GM04503 (cell line): ENCODE measurements around the gene PEX7.
"Not testable (repeated sequence)": the region's sequence is repeated elsewhere in the genome, so short reads cannot be mapped to it uniquely, and the experiment has no call there.

ENCODE experiments used
- DNase-seq: peaks from one replicate; pipeline ENCODE4 v3.0.0-alpha.2; 2012; ENCODE audit warnings: low read depth

PEX7 gene

DNA sequence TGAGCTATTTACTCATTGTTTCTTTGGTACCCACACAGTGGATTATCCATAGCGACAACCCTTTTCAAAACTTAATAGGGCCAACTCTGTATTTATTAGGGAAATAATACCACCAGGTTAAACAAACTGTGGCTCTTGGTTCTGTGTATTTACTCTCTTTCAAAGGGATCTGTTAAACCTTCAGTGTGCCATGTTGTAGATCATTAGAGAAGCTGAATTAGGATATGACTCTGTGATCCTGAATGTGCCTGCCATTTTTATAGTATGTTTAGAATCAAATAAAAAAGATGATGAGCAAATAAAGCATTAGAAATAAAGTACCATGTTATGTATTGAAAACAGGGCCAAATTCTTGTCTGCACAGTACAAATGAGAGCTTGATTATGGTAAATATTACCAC lies 74.7 kb downstream of the PEX7 start:
- no peak for DNase-seq

DNA sequence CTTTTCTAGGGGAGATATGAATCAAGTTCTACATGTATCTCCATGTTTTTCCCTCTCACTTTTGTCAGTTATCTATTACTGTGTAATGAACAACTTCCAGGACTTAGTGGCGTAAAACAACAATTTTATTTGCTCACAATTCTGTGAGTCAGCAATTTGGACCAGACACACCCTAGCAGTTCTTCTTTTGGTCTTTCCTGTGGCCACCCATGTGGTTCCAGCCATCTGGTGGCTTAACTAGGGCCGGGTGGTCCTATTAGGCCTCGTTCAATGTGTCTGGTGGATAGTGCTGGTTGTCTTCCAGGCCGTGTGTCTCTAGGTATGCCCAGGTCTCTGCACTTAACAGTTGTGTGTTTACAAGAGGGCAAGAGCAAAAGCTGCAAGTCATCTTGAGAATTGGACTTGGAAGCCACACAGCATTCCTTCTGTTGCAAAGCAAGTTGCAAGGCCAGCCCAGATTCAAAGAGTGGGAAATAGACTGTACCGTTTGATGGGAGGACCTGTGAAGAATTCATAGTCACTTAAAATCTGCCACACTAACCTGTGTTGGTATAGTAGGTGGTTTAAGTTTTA lies 78.9 kb downstream of the PEX7 start:
- DNase-seq, result no peak

DNA sequence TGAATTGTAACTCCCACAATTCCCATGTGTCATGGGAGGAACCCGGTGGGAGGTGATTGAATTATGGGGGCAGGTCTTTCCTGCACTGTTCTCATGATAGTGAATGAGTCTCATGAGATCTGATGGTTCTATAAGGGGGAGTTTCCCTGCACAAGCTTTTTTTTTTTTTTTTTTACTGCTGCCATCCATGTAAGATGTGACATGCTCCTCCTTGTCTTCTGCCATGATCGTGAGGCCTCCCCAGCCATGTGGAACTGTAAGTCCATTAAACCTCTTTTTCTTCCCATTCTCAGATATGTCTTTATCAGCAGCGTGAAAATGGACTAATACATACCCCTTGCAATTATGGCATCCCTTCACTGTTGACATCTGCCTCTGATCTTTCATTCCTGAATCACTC lies 82.1 kb downstream of the PEX7 start:
- DNase-seq, result not testable (repeated sequence)

DNA sequence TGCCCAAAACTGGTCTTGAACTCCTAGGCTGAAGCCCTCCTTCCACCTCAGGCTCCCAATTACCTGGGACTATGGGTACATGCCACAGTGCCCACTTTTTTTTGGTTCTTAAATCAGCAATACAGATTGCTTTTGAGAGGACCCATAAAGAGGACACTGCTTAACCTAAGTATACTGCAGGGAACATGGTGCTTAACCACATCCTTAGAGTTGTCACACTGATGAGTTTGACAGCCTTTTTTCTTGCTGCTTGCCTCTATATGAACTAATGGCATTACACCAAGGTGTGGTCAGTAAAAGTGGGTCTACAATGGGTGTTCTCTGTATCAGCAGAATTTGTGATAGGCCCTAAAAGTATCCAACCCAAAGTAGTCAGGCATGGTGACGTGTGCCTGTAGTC lies 92.6 kb downstream of the PEX7 start:
- no peak for DNase-seq

DNA sequence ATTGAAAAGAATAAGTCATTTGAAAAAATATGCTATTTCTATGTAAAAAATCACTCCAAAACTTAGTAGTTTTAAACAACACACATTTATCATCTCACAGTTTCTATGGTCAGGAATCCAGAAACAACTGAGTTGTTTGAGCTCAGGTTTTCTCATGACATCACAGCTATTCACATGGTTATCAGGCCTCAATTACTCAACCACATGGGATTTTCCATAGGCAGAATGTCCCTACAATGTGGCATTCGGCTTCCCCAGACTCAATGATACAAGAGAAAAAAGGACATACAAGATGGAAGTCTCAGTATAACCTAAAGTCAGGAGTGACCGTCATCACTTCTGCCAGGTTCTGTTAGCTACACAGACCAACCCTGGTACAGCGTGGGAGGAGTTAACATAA lies 96.3 kb downstream of the PEX7 start:
- no peak for DNase-seq

DNA sequence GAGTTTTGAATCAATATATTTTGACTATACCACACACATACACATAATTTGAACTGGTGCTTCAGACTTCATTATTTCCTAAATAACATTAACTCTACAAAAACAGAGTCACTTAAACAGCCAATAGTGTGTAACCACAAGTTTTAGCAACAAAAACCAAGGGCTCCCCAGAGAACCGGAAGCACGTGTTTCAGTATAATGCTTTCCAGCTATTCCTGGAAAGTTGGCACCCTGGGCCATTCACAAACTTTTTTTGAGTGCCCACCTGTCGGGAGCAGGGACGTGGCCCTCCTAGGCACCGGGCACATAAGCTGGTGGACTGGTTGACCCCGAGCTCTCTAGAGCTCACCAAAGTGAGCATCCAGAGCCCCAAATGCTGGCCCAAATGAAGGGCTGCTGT lies 97.8 kb downstream of the PEX7 start:
- no peak for DNase-seq

DNA sequence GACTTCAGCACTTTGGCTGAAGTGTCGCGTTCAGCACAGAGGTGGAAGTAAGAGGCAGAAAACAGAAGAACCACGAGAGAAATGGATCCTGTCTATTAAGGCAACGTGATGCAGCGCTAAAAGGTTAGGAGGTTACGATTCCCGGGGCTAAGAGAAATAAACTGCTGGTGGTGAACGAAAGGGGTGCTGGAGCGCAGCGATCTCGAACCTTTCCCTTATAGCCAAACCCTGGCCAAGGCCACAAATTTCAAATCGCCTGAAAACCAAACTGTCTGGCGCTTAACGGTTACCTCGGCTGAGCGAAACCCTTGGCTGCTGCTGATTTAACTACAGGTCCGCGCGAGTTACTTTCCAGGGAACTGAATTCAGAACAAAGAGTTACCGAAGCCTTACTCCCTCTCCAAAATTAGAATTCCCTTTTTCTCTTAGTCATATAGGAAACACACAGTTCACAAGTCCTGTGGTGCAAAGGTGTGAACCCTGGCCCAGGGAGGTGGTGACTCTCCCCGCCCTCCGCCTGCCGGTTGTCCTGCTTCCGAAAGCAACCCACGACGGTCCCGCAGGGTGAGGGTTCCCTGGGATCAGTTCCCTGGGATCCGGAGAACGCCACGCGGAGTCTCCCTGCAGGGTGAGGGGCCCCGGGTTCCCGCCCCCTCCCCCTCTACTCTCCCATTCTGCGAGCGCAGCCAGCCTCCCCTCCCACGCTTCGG lies 98.4 kb downstream of the PEX7 start:
- DNase-seq, result no peak

DNA sequence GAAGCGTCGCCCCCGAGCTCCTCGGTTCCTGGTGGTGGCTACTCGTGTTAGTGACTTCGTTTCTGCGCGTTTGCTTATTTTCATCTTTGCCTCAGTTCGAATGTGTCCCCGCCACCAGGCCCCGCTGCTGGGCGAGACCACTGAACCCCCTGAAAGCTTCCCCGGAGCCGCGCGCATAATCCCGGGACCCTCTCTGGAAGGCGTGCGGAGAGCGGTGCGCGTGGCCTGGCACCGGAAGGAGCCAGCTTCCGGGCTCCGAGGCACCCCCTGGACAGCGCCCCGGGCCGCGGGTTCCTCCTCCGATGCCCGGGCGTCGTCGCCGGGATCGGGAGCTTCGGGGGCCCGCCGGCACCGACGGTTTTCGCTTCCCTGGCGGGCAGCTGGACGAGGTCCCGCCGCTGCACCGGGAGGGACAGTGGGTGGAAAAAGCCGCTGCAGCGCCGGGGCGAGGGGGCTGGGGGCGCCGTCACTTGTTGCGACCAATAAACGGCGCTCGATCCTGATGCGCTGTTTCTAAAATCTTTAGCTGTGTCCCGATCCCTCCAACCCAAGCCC lies 99.1 kb downstream of the PEX7 start:
- DNase-seq, result no peak

DNA sequence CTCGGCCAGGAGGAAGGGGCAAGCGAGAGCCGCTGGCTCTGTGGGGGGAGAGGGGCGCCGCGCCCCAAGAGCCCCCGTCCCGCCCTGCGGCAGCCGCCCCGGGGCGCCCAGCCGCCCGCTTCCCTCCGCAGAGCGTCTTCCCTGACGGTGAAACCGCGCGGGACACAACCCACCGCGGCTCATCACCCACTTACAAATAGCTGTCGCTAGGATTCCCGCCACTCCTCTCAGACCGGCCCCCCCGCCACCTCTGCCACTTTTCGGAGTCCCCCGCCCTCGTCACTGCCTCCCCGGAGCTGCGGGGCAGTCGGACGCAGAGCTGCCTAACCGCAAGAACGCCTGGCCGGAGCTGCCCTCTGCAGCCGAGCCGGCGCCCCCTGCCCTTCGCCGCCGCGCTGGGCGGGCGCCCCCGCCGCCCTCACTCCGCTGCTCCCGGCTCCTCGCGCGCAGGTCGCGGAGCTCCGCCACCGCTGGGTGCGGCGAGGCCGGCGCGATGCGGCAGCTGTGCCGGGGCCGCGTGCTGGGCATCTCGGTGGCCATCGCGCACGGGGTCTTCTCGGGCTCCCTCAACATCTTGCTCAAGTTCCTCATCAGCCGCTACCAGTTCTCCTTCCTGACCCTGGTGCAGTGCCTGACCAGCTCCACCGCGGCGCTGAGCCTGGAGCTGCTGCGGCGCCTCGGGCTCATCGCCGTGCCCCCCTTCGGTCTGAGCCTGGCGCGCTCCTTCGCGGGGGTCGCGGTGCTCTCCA lies 99.7 kb downstream of the PEX7 start, which contains the start of gene SLC35D3:
Gene SLC35D3, plus strand, starts transcription at position 366 of the 749 bp plus-strand sequence. Its CDS starts 128 bp downstream, at position 494.
- DNase-seq, result no peak

DNA sequence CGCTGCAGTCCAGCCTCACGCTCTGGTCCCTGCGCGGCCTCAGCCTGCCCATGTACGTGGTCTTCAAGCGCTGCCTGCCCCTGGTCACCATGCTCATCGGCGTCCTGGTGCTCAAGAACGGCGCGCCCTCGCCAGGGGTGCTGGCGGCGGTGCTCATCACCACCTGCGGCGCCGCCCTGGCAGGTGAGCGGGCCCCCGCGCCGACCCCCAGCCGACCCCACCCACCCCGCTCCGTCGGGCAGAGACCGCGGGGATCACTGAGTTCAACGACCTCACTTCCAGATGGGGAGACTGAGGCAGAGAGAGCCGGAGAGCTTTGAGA lies 100.3 kb downstream of the PEX7 start:
- no peak for DNase-seq

DNA sequence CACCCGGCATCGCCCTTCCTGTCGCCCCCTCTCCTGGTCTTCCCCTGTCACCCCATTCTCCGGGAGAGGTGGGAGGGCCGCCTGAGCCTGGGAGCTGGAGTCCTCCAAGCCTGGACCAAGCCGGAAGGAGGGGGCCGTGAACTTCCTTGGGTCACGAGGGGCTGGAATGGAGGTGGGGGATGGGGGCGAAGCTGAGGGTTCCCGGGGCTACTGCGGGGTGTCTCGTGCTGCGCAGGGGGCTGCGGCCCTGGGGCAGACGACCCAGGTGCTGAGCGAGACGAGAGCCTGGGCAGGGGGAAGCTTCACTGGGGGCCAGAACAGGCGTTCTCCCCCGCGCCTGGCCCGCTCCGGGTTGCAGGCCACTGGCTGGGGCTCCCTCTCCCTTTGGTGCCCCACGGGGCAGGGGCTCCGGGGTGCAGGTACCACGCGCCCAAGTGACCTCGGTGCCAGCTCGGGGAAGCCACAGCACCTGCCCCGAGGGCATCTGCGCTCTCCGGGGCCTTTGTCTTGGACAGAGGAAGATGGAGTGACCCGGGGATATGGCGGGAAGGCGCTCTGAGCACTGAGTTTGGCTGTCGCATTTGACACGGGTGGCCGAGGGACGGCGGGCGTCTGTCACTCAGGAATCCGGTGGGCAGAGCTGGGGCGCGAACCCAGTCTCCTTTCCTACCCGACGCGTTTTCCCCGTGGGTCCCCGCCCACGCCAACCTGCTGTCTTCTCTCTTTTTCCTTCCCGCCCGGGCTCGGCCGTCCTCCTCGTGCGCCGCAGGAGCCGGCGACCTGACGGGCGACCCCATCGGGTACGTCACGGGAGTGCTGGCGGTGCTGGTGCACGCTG lies 100.9 kb downstream of the PEX7 start:
- DNase-seq, result no peak

DNA sequence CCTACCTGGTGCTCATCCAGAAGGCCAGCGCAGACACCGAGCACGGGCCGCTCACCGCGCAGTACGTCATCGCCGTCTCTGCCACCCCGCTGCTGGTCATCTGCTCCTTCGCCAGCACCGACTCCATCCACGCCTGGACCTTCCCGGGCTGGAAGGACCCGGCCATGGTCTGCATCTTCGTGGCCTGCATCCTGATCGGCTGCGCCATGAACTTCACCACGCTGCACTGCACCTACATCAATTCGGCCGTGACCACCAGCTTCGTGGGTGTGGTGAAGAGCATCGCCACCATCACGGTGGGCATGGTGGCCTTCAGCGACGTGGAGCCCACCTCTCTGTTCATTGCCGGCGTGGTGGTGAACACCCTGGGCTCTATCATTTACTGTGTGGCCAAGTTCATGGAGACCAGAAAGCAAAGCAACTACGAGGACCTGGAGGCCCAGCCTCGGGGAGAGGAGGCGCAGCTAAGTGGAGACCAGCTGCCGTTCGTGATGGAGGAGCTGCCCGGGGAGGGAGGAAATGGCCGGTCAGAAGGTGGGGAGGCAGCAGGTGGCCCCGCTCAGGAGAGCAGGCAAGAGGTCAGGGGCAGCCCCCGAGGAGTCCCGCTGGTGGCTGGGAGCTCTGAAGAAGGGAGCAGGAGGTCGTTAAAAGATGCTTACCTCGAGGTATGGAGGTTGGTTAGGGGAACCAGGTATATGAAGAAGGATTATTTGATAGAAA lies 101.7 kb downstream of the PEX7 start:
- DNase-seq, result no peak

DNA sequence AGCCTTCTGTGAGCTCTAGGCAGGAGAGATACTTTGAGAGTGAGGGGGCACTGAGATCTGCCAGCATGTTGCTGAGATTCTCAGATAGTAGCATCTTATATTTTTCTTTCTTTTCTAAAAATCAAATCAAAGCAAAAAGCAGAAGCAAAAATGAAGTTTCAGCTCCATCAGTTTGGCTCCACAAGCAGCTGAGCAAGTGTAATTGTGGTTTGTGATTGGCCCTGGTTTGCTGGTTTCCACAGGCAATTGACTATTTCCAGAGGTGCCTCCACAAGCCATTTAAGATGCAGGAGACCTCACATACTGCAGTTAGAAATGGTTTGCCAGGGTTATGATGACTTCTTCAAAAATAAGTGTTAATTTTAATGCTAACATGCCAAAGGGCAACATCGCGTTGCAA lies 104.0 kb downstream of the PEX7 start:
- DNase-seq, result no peak

DNA sequence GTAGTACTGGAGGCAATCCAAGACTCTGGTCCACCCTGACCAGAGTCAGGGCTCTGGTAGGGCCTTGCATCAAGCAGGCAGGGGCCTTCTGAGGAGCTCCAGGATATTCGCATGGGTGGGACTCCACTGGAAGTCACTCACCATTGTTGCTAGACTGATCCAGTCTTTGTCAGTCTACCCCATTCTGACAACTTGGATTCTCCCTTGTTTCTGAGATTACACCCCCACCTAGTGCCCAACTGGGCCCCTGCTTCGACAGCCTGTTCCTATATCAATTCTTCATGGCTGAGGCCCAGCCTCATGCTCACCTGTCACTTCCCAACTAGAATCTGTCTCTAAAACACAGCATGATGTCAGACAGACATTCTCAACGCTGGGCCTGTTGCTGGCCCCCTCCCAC lies 104.9 kb downstream of the PEX7 start:
- DNase-seq, result no peak

DNA sequence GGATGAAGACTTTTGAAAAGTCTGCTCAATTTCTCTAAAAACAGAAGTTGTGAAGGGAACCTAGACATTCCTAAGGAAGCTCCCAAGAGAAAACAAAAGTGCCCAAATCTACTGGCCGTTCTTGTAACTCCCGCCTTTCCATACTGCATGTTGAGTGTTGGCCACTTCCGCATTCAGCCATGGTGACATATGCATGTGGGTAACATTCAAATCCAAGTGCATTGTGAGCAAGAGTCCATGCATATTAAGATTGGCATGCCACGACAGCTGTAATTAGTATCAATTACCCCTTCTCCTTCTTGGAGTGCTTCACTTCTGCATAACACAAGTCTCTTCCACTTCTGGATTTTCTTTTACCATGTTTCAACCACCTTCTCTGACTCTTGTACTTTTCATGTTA lies 108.1 kb downstream of the PEX7 start:
- DNase-seq, result no peak

DNA sequence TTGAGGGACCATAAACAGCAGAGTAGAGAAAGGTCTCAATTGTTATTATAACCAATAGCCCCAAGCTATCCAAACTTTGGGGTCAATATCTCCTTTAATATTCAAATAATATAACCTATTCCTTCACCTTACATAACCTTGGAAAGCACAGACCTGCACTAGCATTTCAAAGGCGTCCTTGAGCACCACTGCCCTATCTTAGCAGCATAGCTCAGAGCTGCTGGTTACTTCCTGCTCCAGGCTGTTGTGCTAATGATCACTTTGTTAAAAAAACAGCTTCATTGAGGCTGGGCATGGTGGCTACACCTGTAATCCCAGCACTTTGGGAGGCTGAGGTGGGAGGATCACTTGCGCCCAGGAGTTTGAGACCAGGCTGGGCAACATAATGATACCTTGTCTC lies 110.2 kb downstream of the PEX7 start:
- no peak for DNase-seq

DNA sequence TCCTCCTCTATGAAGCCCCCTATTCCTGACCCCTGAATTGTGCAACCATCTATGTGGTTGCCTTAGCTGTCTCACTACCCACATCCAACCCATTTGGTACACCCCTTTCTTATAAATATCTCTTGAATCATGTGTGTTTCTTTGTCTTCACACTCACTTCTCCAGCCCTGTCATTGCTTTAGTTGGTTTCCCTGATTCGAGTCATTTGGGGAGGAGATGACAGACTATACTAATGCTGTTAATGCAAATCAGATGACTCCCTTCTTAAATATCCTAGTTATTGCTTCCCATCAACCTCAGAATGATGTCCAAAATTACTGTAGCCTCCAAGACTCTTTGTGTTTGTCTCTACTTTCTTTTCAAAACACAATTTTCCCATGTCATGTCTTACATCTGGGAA lies 122.7 kb downstream of the PEX7 start:
- no peak for DNase-seq

DNA sequence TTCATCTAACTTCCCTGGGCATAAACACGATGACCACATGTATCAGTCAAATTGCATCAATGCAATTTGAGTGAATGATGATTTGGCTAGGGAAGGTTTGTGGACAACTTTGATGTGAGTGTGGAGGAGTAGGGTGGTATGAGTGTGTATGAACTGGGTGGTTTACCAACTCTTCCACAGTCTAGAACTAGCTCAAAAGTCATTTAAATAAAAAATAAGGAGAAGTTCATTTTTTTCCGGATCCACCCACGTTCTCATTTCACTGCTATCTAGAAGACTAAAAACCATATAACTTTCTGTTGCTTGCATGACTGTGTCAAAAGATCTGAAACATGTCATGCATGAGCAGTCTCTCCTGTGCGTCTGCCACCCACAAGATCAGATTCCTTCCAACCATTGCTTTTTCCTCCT lies 123.3 kb downstream of the PEX7 start:
- DNase-seq, result no peak

DNA sequence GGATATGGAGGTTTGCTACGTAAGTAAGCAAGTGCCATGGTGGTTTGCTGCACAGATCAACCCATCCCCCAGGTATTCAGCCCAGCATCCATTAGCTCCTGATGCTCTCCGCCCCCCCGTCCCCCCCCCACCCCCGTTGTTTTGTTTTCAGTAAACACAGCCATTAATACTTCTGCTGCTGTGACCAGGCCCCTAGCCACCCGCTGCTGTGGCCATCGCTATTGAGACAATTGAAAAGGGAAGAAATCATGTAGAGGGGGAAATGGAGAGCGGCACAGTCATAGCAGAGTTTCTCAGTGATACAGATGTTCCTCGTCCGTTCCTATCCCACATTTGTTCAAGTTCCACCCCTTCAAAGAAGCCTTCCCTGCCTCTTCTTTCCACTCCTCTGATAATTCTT lies 124.6 kb downstream of the PEX7 start:
- DNase-seq, result no peak

DNA sequence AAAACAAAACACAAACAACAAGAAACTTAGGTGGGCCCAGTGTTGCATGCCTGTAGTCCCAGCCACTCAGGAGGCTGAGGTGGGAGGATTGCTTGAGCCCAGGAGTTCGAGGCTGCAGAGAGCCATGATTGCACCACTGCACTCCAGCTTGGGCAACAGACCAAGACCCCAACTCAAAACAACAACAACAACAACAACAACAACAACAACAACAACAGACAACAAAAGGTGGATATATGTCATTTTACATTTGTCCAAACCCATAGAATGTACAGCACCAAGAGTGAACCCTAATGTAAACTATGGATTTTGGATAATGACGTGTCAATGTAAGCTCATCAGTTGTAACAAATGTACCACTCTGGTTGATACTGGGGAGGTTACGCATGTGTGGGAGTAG lies 127.6 kb downstream of the PEX7 start:
- DNase-seq, result not testable (repeated sequence)

DNA sequence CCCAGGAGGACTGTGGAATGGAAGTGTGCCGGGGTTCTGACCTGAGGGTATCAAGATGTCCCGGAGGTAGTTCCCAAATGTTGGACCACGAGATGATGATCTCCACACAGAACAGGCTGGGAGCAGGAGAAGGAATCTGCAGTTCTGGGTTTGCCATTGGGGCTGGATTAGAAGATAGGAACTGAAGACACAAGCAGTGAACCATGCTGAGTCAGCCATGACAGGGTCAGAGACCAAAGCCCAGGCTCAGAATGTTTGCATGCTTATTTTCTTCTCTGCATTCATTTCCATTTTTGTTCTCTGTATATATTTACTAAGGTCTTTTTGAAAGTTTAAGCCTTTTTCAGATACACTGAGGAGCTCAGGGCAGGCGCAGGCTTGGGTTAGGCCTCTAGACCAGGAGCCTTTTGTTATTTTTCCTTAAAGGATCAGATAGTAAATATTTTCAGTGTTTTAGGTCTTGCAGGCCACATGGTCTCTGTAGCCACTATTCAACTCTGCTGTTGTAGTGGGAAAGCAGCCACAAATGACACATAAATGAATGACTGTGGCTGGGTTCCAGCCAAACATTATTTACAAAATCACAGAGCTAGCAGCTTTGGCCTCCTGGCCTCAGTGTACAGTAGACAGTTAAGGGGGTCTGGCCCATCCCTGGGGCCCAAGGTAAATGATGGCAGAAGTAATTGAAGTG lies 128.2 kb downstream of the PEX7 start:
- DNase-seq, result no peak
